Type B pancreatic cell (in vitro differentiated cells): ENCODE measurements around the gene SNX8. TPM values are rescaled to one million over a fixed set of nuclear protein-coding genes. Genes with fewer than 3 reads are reported as not detected.

Experiments used
- DNase-seq: peaks from one replicate; pipeline ENCODE4 v3.0.0; 2021; ENCODE audit warnings: mixed read lengths; ENCODE audit not compliant: unreplicated experiment; ENCODE audit errors: extremely low spot score
- H3K27ac Mint-ChIP-seq: 2 replicates; pipeline ENCODE4 v1.8.0; 2021; ENCODE audit warnings: mild to moderate bottlenecking, mixed read lengths
- H3K27me3 Mint-ChIP-seq: 2 replicates; pipeline ENCODE4 v1.8.0; 2021; ENCODE audit warnings: mixed read lengths
- H3K36me3 Mint-ChIP-seq: 2 replicates; pipeline ENCODE4 v1.8.0; 2021; ENCODE audit warnings: mixed read lengths
- H3K4me1 Mint-ChIP-seq: one replicate; pipeline ENCODE4 v1.8.0; 2021; ENCODE audit warnings: mixed read lengths; ENCODE audit not compliant: unreplicated experiment
- H3K4me3 Mint-ChIP-seq: 2 replicates; pipeline ENCODE4 v1.8.0; 2021; ENCODE audit warnings: mild to moderate bottlenecking, mixed read lengths
- H3K9me3 Mint-ChIP-seq: 2 replicates; pipeline ENCODE4 v1.8.0; 2021; ENCODE audit warnings: mixed read lengths
- CTCF ChIP-seq: fragments of 200-600 bp; sonication (generic); conservative IDR thresholded peaks from 2 replicates; pipeline ENCODE4 v1.5.0; 2021; ENCODE audit warnings: antibody characterized with exemption, mild to moderate bottlenecking
- total RNA-seq: library from RNA; stranded (reverse); gene quantifications from 2 replicates; pipeline ENCODE4 v1.2.1, GENCODE V29; 2021; ENCODE audit warnings: low replicate concordance

SNX8 gene
- total RNA-seq, 1 donor from 2014 or later: 29.1 TPM

- H3K27ac Mint-ChIP-seq: peak overlapping the region; percentile 55
- no peak for TF ChIP-seq CTCF
- H3K27me3 Mint-ChIP-seq: no peaks in the 10 kb centered on the region
- no peaks in the 10 kb centered on the region for H3K9me3 Mint-ChIP-seq
- H3K4me1 Mint-ChIP-seq: peaks cover 20% of the 10 kb centered on the region
- no peak for DNase-seq
- H3K36me3 Mint-ChIP-seq: no peaks in the 10 kb centered on the region
- peak overlapping the region; percentile 12 for H3K4me3 Mint-ChIP-seq
Measured at GRCh38 chr7:2282185-2282751, 32.0 kb downstream of the SNX8 start.

DNA sequence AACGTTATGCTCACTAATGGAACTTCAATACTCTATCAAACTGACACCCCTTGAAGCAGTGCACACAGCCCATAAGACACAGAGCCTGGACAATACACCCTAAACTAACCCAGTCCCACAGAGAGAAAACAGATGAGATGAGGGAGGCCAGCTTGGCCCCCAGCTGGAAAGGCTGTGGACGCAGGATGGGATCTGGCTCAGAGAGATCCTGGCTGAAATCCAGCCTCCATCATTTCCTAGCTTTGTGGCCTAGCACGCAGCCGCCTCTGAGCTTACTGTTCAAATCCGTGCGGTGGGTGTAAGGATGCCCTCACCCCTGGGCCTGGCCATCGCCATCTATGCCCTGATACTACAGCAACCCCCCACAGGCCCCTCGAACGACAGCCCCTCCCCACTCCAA is 32.7 kb downstream of the SNX8 start:
- Mint-ChIP-seq H3K27me3 (no peaks in the 10 kb centered on the region), H3K27ac (peak overlapping the region; percentile 55), H3K36me3 (peaks cover 3% of the 10 kb centered on the region), H3K4me3 (peak overlapping the region; percentile 28), H3K9me3 (no peaks in the 10 kb centered on the region), H3K4me1 (peaks cover 20% of the 10 kb centered on the region)
- DNase-seq: no peak
- TF ChIP-seq CTCF: no peak

DNA sequence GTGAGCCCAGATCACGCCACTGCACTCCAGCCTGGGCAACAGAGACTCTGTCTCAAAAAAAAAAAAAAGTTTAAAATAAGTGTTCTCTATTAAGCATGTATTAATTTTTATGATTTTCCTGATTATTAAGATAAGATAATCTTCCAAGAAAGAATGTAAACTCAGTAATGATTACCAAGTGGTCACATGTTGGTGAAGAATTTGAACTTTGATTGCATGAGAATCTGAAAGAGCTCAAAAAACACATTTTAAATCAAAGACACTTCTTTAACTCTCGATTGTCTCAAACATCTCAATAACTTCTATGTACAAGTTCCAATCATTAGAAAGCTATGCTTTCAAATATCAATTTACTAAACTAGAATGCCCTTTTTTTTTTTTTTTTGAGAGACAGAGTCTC is 33.8 kb downstream of the SNX8 start:
- Mint-ChIP-seq H3K4me1 (peaks cover 20% of the 10 kb centered on the region), H3K4me3 (no peak overlapping the region), H3K27ac (no peak overlapping the region), H3K9me3 (no peaks in the 10 kb centered on the region), H3K27me3 (no peaks in the 10 kb centered on the region), H3K36me3 (peaks cover 3% of the 10 kb centered on the region)
- TF ChIP-seq CTCF: no peak
- DNase-seq: no peak

DNA sequence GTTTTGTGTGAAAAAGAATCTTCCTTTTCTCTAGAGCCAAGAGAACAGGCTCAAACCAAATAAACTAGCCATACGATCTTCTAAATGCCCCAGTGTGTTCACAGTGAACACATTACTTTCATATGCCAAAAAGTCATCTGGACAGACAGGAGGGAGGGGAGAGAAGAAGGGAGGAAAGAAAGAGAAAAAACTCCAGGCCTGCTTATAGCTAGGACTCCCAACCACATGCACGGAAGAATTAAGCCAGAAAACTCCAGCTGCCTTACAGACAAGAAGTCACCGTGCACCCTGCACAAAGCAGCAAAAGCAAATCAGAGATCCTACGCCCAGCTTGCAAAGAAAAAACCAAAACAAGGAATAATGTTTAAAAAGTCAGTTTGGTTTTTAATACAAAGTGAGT is 34.3 kb downstream of the SNX8 start:
- Mint-ChIP-seq H3K4me3 (peak overlapping the region; percentile 32), H3K36me3 (peaks cover 3% of the 10 kb centered on the region), H3K9me3 (no peaks in the 10 kb centered on the region), H3K27ac (peak overlapping the region; percentile 24), H3K4me1 (peaks cover 20% of the 10 kb centered on the region), H3K27me3 (no peaks in the 10 kb centered on the region)
- TF ChIP-seq CTCF: no peak
- DNase-seq: no peak

DNA sequence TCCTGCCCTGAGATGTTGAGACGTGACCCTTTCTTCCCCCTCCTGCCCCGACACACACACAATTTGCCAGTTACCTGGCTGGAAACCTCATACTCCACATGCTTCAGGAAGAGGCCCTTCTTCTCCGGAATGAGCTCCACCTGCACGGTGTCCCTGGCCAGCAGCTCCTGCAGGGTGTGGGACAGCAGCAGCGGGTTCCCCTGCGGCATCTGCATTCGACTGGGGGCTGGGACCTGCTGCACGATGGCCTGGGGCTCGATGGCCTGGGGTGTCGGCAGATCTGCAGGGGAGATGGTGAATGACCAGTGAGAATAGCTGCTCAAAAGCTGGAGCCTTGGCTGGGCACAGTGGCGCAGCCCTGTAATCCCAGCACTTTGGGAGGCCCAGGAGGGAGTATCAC is 36.2 kb downstream of the SNX8 start:
- H3K4me3 Mint-ChIP-seq: no peak overlapping the region
- DNase-seq: no peak
- H3K27me3 Mint-ChIP-seq: no peaks in the 10 kb centered on the region
- peaks cover 6% of the 10 kb centered on the region for H3K36me3 Mint-ChIP-seq
- H3K27ac Mint-ChIP-seq: no peak overlapping the region
- H3K9me3 Mint-ChIP-seq: no peaks in the 10 kb centered on the region
- H3K4me1 Mint-ChIP-seq: peaks cover 20% of the 10 kb centered on the region
- TF ChIP-seq CTCF: no peak

DNA sequence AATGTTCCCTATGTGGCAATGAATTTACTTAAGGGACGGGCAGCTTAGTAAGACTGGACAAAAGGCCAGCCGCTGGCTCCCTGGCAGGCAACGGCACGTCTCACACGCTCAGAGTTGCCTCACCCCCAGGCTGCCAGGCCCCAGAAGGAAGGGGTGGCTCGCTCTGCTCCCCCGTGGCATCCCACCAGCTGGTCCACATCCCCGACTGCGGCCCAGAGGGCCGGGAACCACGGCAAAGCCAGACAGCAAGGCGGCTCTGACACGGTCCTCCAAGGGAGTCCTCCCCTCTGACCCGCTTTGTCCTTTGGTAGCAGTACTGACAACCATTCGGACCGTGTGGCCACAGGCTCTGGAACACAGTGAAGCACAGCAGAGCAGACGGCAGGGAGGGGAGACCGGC is 38.1 kb downstream of the SNX8 start:
- H3K4me3 Mint-ChIP-seq: no peak overlapping the region
- DNase-seq: no peak
- no peak overlapping the region for H3K27ac Mint-ChIP-seq
- no peaks in the 10 kb centered on the region for H3K9me3 Mint-ChIP-seq
- H3K4me1 Mint-ChIP-seq: peaks cover 9% of the 10 kb centered on the region
- H3K36me3 Mint-ChIP-seq: peaks cover 10% of the 10 kb centered on the region
- no peak for TF ChIP-seq CTCF
- no peaks in the 10 kb centered on the region for H3K27me3 Mint-ChIP-seq
